Measurements from ENCODE around the gene ZMYND8. TPM values are rescaled to one million over a fixed set of nuclear protein-coding genes. Genes with fewer than 3 reads are reported as not detected.

ZMYND8 gene
- total RNA-seq, 1 experiment from 2014 or later: 29.0 TPM

GRCh38 chr20:47235853-47236638, 120.5 kb downstream of the ZMYND8 start:
- Histone ChIP-seq H4K20me1 (ENCODE audit: insufficient read depth) (no peaks in the 10 kb centered on the region; the same call in 1 of the 2 replicates), H3K4me1 (ENCODE audit: control insufficient read depth in 1 of 2, insufficient read depth in 2 of 2, low read length in 2 of 2) (no peaks in the 10 kb centered on the region), H3K9me3 (ENCODE audit: control insufficient read depth in 1 of 2, insufficient read depth in 1 of 2, low read depth in 1 of 2, low read length in 2 of 2) (no peaks in the 10 kb centered on the region), H3K9ac (ENCODE audit: low read length) (no peak overlapping the region), H3K4me2 (ENCODE audit: low read length) (no peak overlapping the region), H3K9me2 (ENCODE audit: insufficient read depth) (no peaks in the 10 kb centered on the region), H3K79me2 (ENCODE audit: insufficient read depth, low read length) (no peaks in the 10 kb centered on the region), H3K4me3 (replicated peaks in 1 of 2; ENCODE audit: low read depth in 1 of 2, low read length in 2 of 2) (no peak overlapping the region), H3K36me3 (ENCODE audit: control insufficient read depth in 1 of 2, insufficient read depth in 2 of 2, low read length in 2 of 2) (peaks cover 29 to 31% of the 10 kb centered on the region in 2 experiments), H3K27me3 (ENCODE audit: insufficient read depth, low read length) (no peaks in the 10 kb centered on the region), H2AFZ (ENCODE audit: low read depth, low read length, poor library complexity, severe bottlenecking) (no peak overlapping the region), H3K27ac (ENCODE audit: low read depth, low read length) (no peak overlapping the region)
- DNase-seq (ENCODE audit: low read depth, low spot score): no peak
- ChIA-PET RAD21 (ENCODE audit: low non-redundant PET in 1 of 2, low total read pairs in 2 of 2, uncharacterized antibody in 2 of 2, unreplicated experiment in 2 of 2) (no interaction called here), CTCF (no interaction called here), POLR2A (no interaction called here)
- no peak for ATAC-seq
- intact Hi-C loops (cut with micrococcal nuclease): no loop called here
- BruUV-seq (replicated peaks): no TSS peak
- TF ChIP-seq EGR1 (IDR thresholded peaks at IDR 0.05; ENCODE audit: low read depth) (no peak), FOSL1 (IDR thresholded peaks at IDR 0.05; ENCODE audit: low read depth) (no peak), MAX (IDR thresholded peaks at IDR 0.05) (no peak), EZH2 (IDR thresholded peaks at IDR 0.05) (no peak), CBX3 (IDR thresholded peaks at IDR 0.05; ENCODE audit: low read depth) (no peak), POLR2A (IDR thresholded peaks at IDR 0.05; ENCODE audit: borderline replicate concordance, extremely low read depth, insufficient read depth, insufficient read length) (no peak), CEBPB (IDR thresholded peaks at IDR 0.05; ENCODE audit: low read depth) (no peak)
- TF ChIP-seq, protein P1, sequence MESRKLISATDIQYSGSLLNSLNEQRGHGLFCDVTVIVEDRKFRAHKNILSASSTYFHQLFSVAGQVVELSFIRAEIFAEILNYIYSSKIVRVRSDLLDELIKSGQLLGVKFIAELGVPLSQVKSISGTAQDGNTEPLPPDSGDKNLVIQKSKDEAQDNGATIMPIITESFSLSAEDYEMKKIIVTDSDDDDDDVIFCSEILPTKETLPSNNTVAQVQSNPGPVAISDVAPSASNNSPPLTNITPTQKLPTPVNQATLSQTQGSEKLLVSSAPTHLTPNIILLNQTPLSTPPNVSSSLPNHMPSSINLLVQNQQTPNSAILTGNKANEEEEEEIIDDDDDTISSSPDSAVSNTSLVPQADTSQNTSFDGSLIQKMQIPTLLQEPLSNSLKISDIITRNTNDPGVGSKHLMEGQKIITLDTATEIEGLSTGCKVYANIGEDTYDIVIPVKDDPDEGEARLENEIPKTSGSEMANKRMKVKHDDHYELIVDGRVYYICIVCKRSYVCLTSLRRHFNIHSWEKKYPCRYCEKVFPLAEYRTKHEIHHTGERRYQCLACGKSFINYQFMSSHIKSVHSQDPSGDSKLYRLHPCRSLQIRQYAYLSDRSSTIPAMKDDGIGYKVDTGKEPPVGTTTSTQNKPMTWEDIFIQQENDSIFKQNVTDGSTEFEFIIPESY (IDR thresholded peaks at IDR 0.05; ENCODE audit: extremely low read depth, insufficient replicate concordance, low read length): no peak

Measured in HCT116 (cell line).